ENCODE measurements around the gene ZC3HAV1. TPM values are rescaled to one million over a fixed set of nuclear protein-coding genes. Genes with fewer than 3 reads are reported as not detected.

ZC3HAV1 gene
- total and polyA plus RNA-seq, 9 of the 15 experiments (the other 6 are each of a cell fraction or from before 2014, with no cell fraction given) = 11.9 to 40.5 (median 23.9) TPM

DNA sequence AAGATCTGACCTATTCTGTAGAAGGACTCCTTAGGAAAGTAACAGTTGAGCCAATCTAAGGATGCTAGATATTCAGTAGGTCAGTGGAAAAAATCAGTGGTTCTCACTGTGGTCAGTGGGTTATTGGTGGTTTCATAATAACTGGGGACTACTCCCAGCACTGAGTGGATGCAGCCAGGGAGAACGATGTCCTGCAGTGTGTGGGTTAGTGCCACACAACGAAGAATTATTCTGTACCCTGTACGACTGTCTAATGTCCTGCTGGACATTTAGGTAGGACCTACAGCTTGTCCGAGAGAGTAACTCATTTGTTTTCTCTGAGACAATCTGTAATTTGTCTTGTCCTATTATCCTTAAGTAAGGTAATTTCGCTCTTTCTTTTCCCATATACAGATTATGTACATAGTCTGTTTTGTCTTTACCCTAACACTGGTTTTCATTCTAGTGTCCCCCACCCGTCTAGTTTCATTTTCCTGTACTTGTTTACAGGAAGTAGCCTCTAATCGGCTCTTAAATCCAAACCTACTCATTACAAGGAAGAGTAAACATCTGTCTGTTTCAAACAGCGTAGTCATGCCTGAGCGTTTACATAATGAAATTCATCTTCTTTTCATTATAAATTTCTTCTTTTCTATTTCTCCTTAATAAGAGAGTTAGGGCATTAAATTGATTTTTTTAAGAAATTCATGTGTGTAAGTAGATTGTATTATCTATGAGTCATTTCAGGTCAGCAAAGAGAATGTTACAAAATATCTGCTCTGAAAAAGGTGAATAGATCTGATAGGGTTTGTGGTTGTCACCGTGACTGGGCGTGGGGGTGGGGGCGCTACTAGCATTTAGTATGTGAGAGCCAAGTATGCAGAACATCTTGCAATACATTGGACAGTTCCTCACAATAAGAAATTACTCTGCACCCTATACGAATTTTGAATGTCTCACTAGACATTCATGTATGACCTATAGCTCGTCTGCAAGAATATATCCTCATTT, 65.4 kb downstream of the ZC3HAV1 start (continued):
- TF ChIP-seq, protein P1, sequence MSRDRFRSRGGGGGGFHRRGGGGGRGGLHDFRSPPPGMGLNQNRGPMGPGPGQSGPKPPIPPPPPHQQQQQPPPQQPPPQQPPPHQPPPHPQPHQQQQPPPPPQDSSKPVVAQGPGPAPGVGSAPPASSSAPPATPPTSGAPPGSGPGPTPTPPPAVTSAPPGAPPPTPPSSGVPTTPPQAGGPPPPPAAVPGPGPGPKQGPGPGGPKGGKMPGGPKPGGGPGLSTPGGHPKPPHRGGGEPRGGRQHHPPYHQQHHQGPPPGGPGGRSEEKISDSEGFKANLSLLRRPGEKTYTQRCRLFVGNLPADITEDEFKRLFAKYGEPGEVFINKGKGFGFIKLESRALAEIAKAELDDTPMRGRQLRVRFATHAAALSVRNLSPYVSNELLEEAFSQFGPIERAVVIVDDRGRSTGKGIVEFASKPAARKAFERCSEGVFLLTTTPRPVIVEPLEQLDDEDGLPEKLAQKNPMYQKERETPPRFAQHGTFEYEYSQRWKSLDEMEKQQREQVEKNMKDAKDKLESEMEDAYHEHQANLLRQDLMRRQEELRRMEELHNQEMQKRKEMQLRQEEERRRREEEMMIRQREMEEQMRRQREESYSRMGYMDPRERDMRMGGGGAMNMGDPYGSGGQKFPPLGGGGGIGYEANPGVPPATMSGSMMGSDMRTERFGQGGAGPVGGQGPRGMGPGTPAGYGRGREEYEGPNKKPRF (IDR thresholded peaks at IDR 0.05; ENCODE audit: low read depth, low read length) = no peak
- TF ChIP-seq ZNF551 (CRISPR knock-in tag; IDR thresholded peaks at IDR 0.05) (no peak), RNF2 (IDR thresholded peaks at IDR 0.05) (peak; percentile 92), BMI1 (IDR thresholded peaks at IDR 0.05; ENCODE audit: low read length) (no peak), MAZ (CRISPR knock-in tag; conservative IDR thresholded peaks at IDR 0.05 in 1 of 2, IDR thresholded peaks at IDR 0.05 in 1 of 2) (peak; percentile 9 to 88; a peak in 3 of 4 replicates), KDM1A (IDR thresholded peaks at IDR 0.05) (peak; percentile 84 to 87), EGR1 (conservative IDR thresholded peaks at IDR 0.05) (peak; percentile 79), SUPT5H (IDR thresholded peaks at IDR 0.05) (0 out of 2 replicates have a peak, but pooled peaks have one; percentile 2), SRSF9 (IDR thresholded peaks at IDR 0.05; ENCODE audit: borderline replicate concordance, low read depth, low read length) (no peak), NCOA1 (IDR thresholded peaks at IDR 0.05; ENCODE audit: low read depth) (peak; percentile 94), ZC3H11A (IDR thresholded peaks at IDR 0.05; ENCODE audit: low read depth, low read length) (no peak), SETDB1 (IDR thresholded peaks at IDR 0.05; ENCODE audit: low read length) (no peak)
- TF ChIP-seq, protein P2, sequence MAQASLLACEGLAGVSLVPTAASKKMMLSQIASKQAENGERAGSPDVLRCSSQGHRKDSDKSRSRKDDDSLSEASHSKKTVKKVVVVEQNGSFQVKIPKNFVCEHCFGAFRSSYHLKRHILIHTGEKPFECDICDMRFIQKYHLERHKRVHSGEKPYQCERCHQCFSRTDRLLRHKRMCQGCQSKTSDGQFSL (CRISPR knock-in tag; IDR thresholded peaks at IDR 0.05) = peak; percentile 64
- TF ChIP-seq, protein P2 (tag; IDR thresholded peaks at IDR 0.05) = peak in 1 of 2 experiments; percentile 73; a peak in 1 of 4 replicates
- TF ChIP-seq, protein P3, sequence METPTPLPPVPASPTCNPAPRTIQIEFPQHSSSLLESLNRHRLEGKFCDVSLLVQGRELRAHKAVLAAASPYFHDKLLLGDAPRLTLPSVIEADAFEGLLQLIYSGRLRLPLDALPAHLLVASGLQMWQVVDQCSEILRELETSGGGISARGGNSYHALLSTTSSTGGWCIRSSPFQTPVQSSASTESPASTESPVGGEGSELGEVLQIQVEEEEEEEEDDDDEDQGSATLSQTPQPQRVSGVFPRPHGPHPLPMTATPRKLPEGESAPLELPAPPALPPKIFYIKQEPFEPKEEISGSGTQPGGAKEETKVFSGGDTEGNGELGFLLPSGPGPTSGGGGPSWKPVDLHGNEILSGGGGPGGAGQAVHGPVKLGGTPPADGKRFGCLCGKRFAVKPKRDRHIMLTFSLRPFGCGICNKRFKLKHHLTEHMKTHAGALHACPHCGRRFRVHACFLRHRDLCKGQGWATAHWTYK (CRISPR knock-in tag; IDR thresholded peaks at IDR 0.05) = 0 out of 2 replicates have a peak, but pooled peaks have one; percentile 29
- TF ChIP-seq, protein P4, sequence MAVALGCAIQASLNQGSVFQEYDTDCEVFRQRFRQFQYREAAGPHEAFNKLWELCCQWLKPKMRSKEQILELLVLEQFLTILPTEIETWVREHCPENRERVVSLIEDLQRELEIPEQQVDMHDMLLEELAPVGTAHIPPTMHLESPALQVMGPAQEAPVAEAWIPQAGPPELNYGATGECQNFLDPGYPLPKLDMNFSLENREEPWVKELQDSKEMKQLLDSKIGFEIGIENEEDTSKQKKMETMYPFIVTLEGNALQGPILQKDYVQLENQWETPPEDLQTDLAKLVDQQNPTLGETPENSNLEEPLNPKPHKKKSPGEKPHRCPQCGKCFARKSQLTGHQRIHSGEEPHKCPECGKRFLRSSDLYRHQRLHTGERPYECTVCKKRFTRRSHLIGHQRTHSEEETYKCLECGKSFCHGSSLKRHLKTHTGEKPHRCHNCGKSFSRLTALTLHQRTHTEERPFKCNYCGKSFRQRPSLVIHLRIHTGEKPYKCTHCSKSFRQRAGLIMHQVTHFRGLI (CRISPR knock-in tag; IDR thresholded peaks at IDR 0.05) = no peak
- TF ChIP-seq, protein P5, sequence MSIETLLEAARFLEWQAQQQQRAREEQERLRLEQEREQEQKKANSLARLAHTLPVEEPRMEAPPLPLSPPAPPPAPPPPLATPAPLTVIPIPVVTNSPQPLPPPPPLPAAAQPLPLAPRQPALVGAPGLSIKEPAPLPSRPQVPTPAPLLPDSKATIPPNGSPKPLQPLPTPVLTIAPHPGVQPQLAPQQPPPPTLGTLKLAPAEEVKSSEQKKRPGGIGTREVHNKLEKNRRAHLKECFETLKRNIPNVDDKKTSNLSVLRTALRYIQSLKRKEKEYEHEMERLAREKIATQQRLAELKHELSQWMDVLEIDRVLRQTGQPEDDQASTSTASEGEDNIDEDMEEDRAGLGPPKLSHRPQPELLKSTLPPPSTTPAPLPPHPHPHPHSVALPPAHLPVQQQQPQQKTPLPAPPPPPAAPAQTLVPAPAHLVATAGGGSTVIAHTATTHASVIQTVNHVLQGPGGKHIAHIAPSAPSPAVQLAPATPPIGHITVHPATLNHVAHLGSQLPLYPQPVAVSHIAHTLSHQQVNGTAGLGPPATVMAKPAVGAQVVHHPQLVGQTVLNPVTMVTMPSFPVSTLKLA (conservative IDR thresholded peaks at IDR 0.05) = peak; percentile 65 to 74; a peak in 2 of 4 replicates
- TF ChIP-seq, protein P6, sequence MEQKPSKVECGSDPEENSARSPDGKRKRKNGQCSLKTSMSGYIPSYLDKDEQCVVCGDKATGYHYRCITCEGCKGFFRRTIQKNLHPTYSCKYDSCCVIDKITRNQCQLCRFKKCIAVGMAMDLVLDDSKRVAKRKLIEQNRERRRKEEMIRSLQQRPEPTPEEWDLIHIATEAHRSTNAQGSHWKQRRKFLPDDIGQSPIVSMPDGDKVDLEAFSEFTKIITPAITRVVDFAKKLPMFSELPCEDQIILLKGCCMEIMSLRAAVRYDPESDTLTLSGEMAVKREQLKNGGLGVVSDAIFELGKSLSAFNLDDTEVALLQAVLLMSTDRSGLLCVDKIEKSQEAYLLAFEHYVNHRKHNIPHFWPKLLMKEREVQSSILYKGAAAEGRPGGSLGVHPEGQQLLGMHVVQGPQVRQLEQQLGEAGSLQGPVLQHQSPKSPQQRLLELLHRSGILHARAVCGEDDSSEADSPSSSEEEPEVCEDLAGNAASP (IDR thresholded peaks at IDR 0.05) = peak; percentile 91

Measured in K562 (cell line).